ENCODE data around the gene ZNF562.
"Not testable (repeated sequence)": the region's sequence is repeated elsewhere in the genome, so short reads cannot be mapped to it uniquely, and the experiment has no call there.

GRCh38 chr19:9653066-9653555 lies 21.8 kb downstream of the ZNF562 start:
- not testable (repeated sequence) for TF ChIP-seq CTCF (IDR thresholded peaks at IDR 0.05; ENCODE audit: insufficient read depth, low read depth, low read length); EZH2 (IDR thresholded peaks at IDR 0.05; ENCODE audit: insufficient read depth, low read length)

Data from astrocyte (in vitro differentiated cells and primary cell).